Smooth muscle cell of the coronary artery (primary cell): ENCODE results near the gene UBE2L6. TPM values are rescaled to one million over a fixed set of nuclear protein-coding genes. Genes with fewer than 3 reads are reported as not detected.

Source experiments
- total RNA-seq: library from RNA; depleted of rRNA; stranded (reverse); fragments of >200 nt; gene quantifications from 2 replicates; pipeline ENCODE4 v1.2.3, GENCODE V29; 2014; ENCODE audit warnings: low replicate concordance

Gene UBE2L6
- 37.1 and 111 TPM in 2 replicates for total RNA-seq

GRCh38 chr11:57567515-57568329 lies at the start of gene UBE2L6:
TSS of gene UBE2L6 (minus strand) at chr11:57567672. CDS start at chr11:57567611, 61 bp downstream.

DNA sequence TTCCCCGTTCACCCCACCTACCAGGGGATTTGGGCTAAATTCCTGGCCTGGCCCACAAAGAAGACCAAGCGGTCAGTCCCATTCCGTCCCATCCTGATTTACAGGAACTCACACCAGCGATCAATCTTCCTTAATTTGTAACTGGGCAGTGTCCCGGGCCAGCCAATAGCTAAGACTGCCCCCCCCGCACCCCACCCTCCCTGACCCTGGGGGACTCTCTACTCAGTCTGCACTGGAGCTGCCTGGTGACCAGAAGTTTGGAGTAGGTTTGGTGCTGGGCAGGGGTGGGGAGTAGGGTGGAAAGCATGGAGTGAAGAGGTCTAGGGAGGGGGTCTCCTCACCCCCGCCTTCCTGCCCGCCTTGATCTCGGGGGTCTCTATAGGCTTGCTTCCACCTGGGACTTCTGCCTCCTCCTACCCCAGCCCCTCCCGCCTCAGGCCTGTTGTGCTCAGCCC lies 30.0 kb upstream of the UBE2L6 start, which contains the start of gene SERPING1:
Gene SERPING1, plus strand, starts transcription at position 225 of the 455 bp plus-strand sequence. CDS start 586 bp downstream, outside the sequence.

DNA sequence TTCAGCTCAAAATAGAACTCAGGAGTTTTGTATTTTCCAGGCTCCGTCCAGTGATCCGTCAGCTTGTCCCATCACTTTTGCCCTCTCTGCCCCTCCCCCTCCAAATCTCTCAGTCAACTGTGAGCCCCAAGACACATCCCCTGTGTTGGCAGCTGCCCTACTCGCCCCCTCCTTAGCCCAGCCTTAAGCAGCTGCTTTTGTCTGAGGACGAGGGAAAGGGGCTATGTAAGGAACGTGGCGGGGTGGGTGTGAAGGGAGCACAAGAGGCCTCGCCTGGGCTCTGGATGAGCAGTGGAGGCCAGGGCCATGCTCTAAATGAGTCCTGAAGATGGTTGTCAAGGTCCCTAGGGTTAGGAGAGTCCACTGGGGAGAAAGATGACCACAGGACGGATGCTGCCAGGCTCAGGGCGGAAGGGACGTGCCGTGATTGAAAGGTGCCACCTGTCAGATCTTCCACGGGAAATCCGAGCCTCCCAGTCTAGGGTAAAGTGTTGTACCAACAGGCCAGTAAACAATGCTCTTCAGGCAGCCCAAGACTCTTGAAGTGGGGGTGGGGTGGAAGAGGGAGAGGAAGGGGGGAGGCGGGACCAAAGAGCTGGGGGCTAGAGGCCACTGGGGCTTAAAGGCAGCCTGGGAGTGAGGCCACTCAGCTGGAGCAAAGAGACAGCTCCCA lies 30.4 kb downstream of the UBE2L6 start, which contains the start of gene SMTNL1:
Gene SMTNL1, plus strand, starts transcription at position 649 of the 673 bp plus-strand sequence. CDS start 5,048 bp downstream, outside the sequence.

DNA sequence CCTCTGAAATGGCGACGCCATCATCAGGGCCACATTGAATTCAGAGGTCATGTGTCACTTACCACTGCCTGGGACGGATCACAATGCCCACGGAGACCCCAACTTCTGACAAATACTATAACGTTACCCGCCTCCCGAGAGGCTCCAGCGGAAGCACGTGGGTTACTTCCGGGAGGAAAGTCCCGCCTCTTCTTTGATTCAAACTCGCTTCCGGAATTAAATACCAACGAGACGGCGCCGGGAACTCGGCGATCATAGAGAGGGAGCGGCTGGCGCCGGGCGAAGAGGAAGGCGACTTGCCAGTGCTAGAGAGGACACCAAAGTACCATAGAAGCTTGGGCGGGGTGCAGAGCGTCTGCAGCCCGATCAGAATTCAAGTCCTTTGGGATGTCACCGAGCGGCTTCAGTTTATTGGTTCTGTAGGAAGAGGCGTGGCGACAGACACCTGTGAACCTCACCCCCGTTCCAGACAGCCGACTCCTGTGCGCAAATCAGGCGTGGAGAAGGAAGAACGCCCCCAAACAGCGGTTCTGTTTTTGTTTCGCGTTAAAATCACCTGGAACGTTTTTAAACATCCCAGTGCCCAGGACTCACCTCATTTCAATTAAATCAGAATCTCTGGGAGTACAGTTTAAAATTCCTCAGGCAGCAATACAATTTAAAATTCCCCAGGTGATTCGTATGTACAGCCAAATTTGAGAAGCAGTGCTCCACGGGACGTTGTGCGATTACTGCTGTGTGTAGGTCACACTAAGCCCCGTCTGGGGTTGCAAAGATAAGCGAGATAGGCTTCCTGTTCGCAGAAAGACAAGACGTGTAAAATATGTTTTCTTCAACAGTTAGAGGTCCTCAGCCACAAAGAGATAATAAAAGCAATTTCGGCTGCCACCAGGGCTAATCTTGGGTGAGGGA lies 36.6 kb downstream of the UBE2L6 start, which contains the start of gene TIMM10:
Gene TIMM10, minus strand, starts transcription at position 159 of the 912 bp plus-strand sequence. CDS start 565 bp downstream, outside the sequence.

GRCh38 chr11:57515332-57516060 lies 52.0 kb downstream of the UBE2L6 start, which contains the start of gene SLC43A1:
TSS of gene SLC43A1 (minus strand) at chr11:57515702. CDS start at chr11:57514111, 1,591 bp downstream.

Other genes starting within 250 kb of the UBE2L6 start
- gene TNKS1BP1, start 242.7 kb downstream of the UBE2L6 start, total RNA-seq = 56.7 and 89.3 TPM in 2 replicates
- 48.1 and 71.0 TPM in 2 replicates for gene SSRP1, start 231.8 kb downstream of the UBE2L6 start, total RNA-seq
- gene P2RX3, start 229.3 kb downstream of the UBE2L6 start, total RNA-seq = not detected in 2 replicates
- not detected in 2 replicates for gene PRG3, start 186.5 kb downstream of the UBE2L6 start, total RNA-seq
- 0.08 and 0.23 TPM in 2 replicates for gene PRG2, start 177.0 kb downstream of the UBE2L6 start, total RNA-seq
- 2.9 and 53.8 TPM in 2 replicates for gene SLC43A3, start 140.6 kb downstream of the UBE2L6 start, total RNA-seq
- gene RTN4RL2, start 107.1 kb downstream of the UBE2L6 start, total RNA-seq = 0.12 TPM in 1 of 2 replicates, not detected in the other
- 8.5 and 39.0 TPM in 2 replicates for gene SLC43A1, start 52.0 kb downstream of the UBE2L6 start, total RNA-seq
- gene TIMM10, start 36.9 kb downstream of the UBE2L6 start, total RNA-seq = 50.1 and 70.0 TPM in 2 replicates
- not detected in 2 replicates for gene SMTNL1, start 30.1 kb downstream of the UBE2L6 start, total RNA-seq
- gene SERPING1, start 30.0 kb upstream of the UBE2L6 start, total RNA-seq = 1.4 and 8.2 TPM in 2 replicates
- gene YPEL4, start 82.2 kb upstream of the UBE2L6 start, total RNA-seq = 0.60 and 2.8 TPM in 2 replicates
- gene CLP1, start 90.1 kb upstream of the UBE2L6 start, total RNA-seq = 15.3 and 15.6 TPM in 2 replicates
- 23.9 and 24.3 TPM in 2 replicates for gene ZDHHC5, start 100.4 kb upstream of the UBE2L6 start, total RNA-seq
- 7.1 and 13.8 TPM in 2 replicates for gene MED19, start 144.5 kb upstream of the UBE2L6 start, total RNA-seq
- gene TMX2, start 144.9 kb upstream of the UBE2L6 start, total RNA-seq = 50.0 and 59.8 TPM in 2 replicates
- gene SELENOH, start 173.8 kb upstream of the UBE2L6 start, total RNA-seq = 34.6 and 86.4 TPM in 2 replicates
- not detected in 2 replicates for gene BTBD18, start 184.1 kb upstream of the UBE2L6 start, total RNA-seq
- 93.8 and 107 TPM in 2 replicates for gene CTNND1, start 194.1 kb upstream of the UBE2L6 start, total RNA-seq